ENCODE data around the gene CFH.
"Not testable (repeated sequence)": the region's sequence is repeated elsewhere in the genome, so short reads cannot be mapped to it uniquely, and the experiment has no call there.

Gene CFH

DNA sequence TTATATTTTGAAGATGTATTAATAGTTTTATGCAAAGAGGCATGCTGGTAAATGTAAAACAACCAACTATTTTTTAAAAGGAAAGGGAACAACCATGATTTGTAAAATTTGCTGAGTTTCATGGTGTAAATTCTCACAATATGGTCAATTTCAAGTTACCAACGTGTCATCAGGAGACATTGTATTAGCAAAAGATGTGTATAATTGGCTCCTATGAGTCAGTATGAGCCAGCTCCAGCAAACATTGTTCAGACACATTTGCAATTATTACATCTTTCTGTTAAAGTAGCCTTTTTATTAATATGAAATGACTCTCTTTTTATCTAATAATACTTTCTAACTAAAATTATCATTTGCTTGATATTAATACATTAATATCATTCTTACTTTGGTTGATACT lies 15.3 kb downstream of the CFH start:
- no peak for DNase-seq

DNA sequence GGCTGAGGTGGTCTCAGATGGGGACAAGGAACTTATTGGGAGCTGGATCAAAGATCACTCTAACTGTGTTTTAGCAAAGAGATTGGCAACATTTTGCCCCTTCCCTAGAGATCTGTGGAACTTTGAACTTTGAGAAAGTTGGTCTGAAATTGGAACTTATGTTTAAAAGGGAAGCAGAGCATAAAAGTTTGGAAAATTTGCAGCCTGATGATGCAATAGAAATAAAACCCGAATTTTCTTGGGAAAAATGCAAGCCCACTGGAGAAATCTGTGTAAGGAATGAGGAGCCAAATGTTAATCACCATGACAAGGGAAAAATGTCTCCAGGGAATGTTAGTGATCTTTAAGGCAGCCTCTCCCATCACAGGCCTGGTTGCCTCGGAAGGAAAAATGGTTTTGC lies 17.2 kb downstream of the CFH start:
- DNase-seq: no peak

DNA sequence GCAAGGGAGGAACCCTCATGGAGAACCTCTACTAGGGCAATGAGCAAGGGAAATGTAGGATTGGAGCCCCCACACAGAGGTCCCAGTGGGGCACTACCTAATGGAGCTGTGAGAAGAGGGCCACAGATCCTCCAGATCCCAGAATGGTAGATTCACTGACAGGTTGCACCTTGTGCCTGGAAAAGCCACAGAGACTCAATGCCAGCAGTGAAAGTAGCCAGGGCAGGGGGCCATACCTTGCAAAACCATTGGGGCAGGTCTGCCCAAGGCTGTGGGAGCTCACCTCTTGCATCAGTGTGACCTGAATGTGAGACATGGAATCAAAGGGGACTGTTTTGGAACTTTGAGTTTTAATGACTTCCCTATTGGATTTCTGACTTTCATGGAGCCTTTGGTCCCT lies 17.9 kb downstream of the CFH start:
- no peak for DNase-seq

DNA sequence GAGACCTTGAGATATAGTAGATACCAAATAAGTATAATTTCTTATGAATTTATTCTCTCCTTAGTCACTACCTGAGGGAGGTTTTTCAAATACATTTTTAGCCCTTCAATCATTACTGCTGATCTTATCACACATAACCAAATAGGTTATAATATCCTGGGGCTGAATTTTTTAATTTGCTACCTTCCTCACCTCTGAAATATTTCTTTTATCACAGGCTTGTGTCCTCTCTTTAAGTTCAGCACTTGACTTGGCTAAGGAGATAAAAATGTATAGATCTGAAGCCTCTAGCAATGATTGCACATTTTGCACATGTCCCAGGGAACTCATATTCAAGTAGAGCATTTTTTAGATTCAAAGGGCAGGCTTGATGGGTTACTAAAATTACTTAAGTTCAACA lies 23.1 kb downstream of the CFH start:
- no peak for DNase-seq

DNA sequence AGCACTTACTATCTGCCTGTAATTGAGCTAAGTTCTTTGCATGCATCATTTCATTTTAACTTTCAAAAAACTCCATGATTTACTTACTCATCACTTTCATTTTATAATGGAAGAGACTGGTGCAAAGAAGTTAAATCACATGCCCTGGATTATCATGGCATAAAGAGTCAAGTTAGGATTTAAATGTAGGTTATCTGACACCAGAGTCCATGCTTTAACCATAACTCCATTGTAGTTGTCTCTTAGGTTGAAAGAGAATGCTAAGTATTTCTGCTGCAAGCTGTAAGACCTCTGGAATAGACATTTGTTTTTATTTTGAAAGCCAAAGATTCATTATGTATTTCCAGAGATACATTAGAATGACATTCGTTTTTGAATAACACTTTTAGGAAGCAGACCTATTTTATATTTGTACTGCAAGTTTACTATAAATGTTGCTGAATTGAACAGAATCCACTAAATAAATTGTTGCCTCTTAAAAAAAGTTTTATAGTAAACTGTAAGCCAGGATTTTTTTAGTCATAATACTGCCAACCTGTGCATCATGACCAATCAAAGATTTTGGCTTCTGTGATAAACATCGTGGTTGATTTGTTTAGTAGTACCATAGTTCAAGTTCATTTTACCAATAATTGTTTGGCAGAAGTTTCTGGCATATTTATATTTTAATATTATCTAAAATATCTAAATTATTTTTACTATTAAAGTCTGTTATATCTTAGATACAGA lies 26.1 kb downstream of the CFH start:
- no peak for DNase-seq

DNA sequence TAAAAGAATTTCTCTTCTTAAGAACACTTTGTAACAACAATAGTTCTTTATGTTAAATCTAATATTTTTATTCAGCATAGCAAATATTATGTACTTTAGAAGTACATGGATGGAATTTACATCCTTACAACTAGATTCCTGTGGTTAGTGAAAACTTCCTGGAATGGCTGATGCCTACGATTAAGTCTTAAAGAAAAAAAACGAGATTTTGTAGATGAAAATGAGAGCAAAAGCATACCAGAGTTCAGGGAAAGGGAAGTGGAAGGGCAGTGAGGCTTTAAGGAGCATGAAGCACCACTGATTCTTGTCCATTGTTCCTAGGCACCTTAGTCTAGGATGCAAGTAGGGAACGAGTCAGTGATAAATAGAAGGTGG lies 26.7 kb downstream of the CFH start:
- no peak for DNase-seq

DNA sequence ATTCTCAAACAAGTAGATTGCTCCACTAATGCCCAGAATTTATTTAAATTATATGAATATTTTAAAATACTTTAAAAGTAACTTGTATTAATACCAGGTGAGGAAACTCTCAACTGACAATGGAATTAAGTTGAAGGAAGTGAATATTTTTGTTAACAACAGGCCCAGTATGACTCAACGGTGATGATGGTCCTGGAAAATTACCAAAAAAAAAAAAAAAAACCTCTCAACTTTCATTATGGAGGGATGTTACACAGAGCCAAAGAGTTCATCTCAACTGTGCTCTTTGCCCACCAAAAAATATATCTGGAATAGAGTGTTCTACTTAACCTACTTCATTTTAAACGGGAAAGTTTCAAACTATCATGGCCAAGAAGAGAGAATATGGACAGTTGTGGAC lies 28.3 kb downstream of the CFH start:
- no peak for DNase-seq

DNA sequence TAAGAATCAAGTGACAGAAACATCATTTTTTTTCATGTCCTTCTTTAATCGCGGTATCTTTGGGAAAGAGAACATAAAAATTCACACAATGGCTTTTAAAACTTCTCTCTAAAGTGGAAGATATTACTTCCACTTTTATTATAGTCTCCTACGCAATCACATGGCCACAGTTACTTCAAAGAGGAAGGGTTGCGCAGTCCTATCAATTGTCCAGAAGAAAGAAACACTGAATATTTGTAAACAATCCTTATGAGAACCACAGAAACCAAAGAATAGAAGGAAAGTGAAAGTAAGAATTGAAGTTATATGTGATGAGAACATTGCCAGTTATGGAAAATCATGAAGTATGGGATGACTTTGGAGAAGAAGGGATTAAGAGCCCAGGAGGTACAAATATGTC lies 32.6 kb downstream of the CFH start:
- DNase-seq: no peak

DNA sequence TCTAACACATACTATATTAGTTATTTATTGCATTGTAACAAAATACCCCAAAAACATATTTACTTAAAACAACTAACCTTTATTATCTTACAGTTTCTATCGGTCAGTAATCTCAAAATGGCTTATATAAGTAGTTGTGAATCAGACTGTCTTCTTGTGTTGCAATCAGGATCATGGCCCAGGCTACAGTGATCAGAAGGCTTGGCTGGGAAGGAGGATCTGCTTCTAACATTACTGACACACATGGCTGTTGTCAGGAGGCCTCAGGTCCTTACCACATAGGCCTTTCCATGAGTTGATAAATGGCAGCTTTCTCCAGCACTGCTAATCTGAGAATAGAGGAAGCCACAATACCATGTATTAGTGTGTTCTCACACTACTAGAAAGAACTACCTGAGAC lies 33.7 kb downstream of the CFH start:
- no peak for DNase-seq

DNA sequence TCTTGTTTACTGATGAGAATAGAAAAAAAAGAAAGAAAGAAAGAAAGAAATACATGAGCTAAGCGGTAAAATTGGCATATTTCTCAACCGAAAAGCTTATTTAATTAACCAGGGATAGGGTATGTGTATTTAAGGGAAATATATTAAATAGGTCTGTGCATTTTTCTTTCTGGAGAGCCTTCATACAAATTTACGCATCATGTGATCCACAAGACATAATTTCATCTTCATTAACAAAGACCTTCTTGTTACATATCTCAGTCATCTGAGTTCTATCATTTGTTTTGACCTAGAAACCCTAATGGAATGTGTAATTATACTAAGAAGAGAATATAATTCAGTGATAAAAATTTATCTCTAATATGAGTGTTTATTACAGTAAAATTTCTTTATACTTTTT lies 37.2 kb downstream of the CFH start:
- DNase-seq: no peak

DNA sequence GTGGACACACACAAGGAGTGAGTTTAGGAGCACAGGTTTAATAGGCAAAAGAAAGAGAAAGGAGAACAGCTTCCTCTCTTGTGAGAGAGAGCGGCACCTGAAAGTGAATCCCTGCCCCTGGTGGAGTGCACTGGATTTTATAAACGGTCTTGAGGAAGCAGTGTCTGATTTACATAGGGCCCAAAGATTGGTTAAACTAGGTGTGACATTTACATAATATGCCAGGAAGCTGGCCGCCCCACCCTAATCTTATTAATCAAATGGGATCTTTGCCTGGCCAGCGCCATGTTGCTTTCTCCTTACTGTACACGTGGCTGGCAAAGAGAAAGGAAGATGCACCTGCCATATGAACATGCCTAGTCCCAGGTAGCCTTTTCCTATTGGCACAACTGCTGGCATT lies 38.7 kb downstream of the CFH start:
- DNase-seq: no peak

DNA sequence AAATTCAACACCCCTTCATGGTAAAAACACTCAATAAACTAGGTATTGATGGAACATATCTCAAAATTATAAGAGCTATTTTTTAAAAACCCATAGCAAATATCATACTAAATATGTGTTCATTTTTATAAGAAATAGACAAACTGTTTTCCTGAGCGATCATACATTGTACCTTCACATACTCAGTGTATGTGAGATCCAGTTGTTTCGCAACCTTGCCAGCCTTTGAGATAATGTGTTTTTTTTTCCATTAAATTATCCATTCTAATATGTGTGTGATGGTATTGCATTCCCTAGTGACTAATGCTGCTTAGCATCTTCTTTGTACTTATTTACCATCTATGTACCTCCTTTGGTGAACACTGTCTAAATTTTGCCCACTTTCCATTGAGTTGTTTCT lies 47.1 kb downstream of the CFH start:
- no peak for DNase-seq

DNA sequence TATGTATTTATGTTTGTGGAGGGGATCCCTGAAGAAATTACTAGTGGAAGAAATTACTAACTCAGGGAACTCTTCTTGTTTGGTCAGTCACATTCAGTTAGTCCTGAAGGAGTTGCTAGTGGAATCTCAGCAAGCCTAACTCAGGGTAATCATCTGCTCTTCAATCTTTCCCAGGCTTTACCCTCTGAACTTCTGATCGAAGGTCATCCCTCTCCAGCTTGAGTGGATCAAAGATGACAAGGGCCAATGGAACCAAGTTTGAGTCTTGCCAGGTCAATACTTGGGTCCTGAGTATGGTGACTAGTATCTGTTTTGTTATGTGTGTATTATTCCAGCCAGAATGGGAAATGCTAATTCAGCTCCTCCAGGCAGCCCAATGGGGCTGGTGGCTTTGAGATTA lies 49.3 kb downstream of the CFH start:
- no peak for DNase-seq

DNA sequence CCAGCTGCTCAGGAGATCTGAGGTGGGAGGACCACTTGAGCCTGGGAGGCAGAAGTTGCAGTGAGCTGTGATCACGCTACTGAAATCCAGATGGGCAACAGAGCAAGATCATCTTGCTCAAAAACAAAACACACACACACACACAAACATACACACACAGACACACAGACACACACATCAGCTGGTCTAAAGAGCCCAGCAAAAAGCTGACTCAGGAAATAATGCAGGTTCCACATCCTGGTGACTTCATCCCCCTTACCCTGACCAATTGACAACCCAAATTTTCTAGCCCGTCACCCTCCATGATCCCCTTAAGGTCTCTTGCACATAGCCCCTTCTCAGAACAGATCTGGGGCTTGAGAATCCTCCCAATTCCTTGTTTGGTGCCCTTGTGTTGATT lies 58.0 kb downstream of the CFH start:
- not testable (repeated sequence) for DNase-seq

DNA sequence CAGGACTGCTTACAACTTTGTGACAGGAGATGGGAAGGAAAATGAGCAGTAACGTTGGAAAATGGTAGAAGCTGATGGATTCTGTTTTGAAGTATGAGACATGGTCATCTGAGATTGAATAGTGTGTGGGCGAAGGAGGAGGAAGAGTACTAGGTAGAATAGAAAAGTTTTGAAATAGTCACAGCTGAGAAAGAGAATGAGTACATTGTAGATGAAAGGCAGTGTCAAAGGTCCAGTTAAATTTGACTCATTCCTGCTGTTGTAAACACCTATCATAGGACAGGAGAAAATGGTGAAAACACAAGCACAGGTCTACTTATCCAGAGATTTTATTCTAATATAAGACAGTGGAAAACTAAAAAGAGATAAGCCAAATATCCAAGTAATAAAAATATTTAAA lies 66.0 kb downstream of the CFH start:
- no peak for DNase-seq

DNA sequence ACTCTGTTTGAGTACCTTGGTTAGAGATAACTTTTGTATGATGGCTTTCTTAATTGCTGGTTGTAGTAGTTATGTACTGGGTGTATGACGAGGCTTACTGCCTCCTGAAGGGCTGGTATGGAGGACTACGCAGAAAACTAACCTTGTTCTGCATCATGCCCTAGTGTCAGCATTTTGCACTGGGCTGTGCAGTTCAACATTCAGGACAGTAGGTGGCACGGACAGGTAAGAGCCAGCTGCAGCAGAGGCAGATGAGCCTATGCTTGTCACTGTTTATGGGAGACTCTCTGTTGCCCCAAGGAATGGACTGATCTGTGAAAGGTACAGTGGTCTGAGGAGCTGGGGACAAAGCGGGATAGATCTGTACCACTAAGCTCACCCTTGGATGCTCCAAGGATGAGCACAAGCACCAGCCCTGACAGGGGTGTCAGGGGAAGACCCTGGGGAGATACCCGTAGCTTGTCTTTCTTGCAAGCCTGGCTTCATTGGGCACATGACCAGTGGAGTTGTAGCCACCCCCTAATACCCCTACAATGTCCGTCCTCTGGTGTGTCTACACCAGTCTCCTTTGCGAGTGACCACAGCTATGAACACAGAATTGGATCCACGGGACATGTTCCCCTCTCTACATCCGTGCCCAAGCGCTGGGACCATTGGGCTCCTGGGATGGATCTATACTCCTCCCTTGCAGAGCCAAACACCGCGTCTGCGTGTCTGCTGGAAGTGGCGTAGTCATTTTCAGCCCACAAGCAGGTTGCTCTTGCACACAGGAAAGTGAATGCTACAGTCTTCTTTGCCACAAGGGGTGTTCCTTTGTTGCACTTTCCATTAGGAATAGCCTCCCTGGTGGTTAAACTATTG lies 71.7 kb downstream of the CFH start:
- peak in 2 of 58 donors; percentile 5 to 15 for DNase-seq

DNA sequence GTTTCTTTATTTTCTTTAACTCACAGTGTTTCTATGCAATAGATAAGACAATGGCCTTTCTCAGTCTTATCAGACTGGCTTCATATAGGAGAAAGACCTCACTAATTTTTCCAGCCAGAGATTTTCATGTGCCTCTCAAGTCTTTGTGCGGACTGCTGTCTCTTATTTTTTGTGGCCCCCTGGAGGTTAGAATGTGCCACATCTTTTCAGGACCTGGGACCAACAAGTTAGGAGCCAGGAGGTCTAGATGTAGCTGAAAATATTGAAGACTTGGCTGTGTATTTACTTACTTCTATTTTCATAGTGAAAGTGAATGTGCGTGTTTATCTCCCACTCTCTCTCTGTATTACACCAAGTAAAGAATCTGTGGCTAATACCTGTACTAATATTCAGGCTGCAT lies 80.7 kb downstream of the CFH start:
- no peak for DNase-seq

DNA sequence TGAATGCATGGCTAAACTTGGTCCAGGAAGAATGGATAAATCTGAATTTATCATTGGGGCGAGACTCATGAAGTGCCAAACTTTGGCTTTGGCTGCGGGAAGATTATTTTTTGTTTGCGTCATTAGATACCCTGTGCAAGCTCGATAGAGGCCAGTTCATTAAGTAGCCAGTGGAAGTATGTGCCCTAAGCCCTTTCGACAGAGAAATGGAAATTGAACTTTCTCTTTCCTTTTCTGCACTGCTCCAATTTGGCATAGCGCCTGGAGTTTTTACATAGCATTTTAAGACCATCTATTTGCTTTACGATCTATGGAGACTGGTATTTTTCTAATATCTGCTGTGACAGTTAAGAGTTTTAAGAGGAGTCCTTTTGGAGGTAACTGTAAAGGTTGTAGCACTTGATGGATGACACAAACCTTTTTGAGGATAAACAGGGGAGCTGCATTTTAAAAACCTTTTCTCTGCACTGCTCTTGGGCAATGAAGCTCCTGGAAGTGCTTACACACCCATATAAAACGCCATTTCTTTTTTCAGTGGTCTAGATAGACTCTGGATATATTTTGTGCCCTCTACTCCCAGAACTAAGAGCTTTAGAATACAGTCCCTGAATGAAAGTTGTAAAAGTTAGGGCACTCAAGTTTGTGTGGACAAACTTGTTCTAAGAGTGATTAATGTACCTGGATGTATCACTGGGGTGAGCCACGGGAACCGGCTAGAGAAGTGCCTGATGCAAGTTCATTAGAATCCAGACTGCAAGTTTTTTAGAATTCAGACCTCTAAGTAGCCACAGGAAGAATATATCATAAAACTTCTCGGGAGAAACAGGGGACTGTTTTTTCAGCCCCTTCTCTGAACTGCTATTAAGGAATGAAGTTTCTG lies 81.5 kb downstream of the CFH start:
- DNase-seq: no peak

DNA sequence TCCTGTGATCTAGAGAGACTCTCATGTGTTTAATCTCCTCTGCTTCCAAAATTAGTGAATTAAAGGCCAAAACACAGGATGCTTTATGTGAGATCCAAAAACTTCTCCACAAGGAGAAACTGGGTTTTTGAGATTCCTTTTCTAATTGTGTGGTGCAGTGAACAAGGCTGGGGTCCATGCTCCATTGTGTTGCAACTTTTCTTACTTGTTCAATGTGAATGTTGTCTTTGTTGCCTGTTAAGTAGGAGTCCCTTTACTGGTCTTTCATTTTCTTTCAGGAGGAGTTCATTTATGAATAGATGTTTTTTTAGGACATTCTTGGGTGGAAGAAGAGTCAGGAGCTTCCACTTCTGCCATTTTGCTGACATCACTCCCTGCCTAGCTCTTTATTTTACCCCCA lies 82.2 kb downstream of the CFH start:
- DNase-seq: no peak

DNA sequence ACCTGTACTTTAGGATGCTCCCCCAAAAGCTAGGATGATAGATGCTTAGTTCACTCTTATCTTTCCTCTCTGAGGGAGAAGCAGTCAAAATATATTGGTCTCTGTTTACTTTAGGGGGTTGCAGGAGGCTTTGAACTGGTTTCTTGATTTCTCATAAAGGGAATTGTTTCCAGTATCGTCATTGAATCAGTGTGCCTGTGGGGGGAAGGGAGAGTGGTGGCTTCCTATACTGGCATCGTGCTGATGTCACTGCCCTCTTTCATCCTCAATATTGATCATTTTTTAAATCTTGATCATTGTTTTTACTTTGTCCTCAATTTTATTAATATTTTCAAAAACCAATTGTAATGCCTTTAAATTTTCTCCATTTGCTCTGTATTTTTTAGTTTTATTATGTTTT lies 82.6 kb downstream of the CFH start:
- no peak for DNase-seq

DNA sequence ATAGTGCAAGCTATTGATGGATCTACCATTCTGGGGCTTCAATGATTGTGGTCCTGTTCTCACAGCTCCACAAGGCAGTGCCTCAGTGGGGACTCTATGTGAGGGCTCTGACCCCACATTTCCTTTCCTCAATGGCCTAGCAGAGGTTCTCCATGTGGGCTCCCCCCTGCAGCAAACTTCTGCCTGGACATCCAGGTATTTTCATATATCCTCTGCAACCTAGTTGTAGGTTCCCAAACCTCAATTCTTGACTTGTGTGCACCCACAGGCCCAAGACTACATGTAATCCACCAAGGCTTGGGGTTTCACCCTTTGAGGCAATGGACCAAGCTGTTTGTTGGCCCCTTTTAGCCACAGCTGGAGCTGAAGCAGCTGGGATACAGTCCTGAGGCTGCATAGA lies 86.9 kb downstream of the CFH start:
- DNase-seq: no peak

DNA sequence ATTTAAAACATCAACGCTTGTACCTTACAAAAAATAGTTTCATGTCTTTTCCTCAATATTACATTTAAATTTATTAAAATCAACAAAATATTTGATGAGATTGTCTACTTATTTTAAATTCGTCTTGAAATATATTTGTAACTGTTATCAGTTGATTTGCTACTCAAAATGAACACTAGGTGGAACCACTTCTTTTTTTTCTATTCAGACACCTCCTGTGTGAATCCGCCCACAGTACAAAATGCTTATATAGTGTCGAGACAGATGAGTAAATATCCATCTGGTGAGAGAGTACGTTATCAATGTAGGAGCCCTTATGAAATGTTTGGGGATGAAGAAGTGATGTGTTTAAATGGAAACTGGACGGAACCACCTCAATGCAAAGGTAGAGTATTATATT lies 91.4 kb downstream of the CFH start:
- DNase-seq: not testable (repeated sequence)

Measured in anterior cingulate cortex (tissue), 58 donors.